GM19372 (cell line): ENCODE results near the gene SLC24A3.

Experiments
- ATAC-seq: cut with Tn5 transposase; IDR thresholded peaks from one replicate; pipeline ENCODE4 v1.9.1; 2021; ENCODE audit warnings: mild to moderate bottlenecking, low read depth, moderate library complexity; ENCODE audit not compliant: unreplicated experiment

Gene SLC24A3

DNA sequence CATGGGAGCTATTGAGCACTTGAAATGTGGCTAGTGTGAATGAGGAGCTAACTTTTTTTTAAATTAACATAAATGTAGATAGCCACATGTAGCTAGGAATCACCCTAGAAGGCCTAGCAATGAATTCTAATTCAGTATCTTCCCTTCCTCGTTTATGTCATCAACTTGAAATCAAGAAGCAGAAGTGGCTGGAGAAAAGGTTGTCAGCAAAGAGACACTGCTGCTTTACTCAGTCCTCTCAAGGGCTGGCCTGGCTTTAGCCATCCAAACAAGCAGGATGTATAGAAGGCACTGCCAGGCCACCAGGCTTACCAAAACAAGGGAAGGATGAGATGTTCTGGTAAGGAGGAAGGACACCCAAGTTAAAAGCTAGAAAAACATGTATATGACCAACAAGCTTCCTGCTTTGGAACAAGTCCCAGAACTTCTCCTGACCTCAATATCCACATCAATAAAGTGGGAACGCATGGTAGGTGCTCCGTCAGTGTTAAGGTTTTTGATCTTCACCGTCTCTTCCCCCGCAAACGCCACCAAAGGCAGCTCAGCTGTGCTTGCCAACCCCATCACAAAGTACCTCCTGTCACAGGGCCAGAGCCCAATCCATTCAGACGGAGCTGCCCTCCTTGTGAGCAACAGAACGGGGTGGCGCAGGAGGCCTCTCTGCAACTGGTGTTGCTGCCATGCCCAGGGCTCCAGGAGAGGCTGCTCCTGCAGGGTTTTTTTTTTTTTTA, 309.8 kb downstream of the SLC24A3 start:
- ATAC-seq = no peak

DNA sequence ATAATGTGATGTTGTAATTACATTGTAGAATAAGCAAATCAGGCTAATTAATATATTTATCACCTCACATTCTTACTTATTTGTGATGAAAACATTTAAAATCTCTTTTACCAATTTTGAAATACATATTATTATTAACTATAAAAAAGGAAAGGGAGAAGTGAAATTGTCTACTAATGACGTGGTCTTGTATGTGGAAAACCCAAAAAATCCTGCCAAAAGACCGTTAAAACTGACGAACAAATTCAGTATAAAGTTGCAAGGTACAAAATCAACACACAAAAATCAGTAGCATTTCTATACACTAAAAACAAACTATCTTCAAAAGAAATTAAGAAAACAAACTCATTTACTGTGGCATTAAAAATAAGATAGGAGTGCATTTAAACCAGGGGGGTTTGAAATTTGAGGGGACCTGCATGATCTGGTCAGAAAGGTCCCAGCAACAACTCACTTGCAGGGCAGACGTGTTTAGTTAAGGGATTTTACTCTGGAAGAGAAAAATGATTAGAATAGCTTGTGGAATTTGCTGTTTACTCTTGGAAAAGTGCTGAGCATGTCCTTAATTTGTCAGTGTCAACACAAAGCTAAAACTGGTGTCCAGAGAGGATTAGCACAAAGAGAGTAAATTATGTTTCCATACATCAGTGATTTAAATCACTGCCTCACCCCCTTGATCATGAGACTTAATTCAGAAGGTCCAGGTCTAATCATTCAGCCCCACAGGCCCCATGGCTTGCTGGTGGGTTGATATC, 310.6 kb downstream of the SLC24A3 start:
- no peak for ATAC-seq

- no peak for ATAC-seq
Measured at GRCh38 chr20:19524691-19525090, 312.2 kb downstream of the SLC24A3 start.

DNA sequence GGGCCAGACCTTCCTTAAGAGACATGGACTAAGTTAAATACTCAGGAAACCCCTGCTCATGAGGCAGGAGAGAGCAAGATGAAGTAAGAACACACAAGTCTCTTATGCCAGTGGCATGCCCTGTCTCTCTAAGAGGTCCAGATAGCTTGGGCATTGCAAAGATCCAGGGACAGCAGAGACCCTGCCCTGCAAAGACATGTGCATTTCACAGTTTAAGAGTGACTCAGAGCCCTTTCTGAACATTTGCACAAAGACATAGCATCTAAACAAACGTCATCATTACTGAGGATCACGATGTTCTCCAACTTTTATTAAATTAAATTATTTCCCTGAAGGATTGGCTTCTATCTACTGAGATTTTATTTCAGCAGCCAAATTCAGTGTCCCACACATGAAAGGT, 315.1 kb downstream of the SLC24A3 start:
- no peak for ATAC-seq

- ATAC-seq = no peak
Measured at GRCh38 chr20:19528286-19529030, 316.0 kb downstream of the SLC24A3 start.

DNA sequence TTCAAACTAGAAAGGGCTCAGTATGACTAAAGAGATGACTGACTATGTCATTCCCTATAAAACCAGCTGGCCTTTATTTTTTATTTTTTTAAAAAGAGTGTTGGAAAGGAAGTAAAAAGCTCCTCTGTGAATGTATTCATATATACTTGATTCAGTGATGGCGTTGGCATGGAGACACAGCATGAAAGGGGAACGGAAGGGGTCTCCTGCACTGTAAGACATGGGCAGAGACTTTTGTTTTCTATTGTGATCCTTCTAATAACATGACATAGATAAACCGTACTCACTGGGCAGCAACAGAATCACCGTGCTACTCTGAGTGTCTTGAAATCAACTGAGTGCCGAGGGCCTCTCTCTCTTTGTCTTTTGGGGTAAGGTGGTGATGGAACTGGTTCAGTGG, 317.6 kb downstream of the SLC24A3 start:
- ATAC-seq = no peak

GRCh38 chr20:19531446-19531845, 319.0 kb downstream of the SLC24A3 start:
- ATAC-seq = no peak

GRCh38 chr20:19538556-19538955, 326.1 kb downstream of the SLC24A3 start:
- ATAC-seq = no peak

DNA sequence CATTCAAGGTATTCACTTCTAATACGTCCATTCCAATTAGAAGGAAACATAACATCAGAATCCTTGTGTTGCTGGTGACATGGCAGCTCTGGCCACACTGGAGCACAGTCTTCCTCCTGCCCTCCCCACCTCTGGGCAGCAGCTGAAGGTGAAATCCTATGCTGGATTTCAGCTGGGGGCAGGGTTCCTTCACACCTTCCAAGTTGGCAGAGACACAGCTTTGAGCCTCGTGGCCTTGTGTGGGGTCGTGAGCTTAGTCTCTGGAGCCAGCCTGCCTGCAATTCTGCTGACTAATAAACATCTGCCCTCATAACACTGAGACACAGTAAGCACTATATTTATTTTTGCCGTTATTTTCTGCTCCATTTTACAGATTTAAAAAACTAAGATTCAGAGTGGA, 326.7 kb downstream of the SLC24A3 start:
- no peak for ATAC-seq

- ATAC-seq = no peak
Measured at GRCh38 chr20:19540392-19540791, 327.9 kb downstream of the SLC24A3 start.

GRCh38 chr20:19543101-19543500, 330.7 kb downstream of the SLC24A3 start:
- no peak for ATAC-seq

DNA sequence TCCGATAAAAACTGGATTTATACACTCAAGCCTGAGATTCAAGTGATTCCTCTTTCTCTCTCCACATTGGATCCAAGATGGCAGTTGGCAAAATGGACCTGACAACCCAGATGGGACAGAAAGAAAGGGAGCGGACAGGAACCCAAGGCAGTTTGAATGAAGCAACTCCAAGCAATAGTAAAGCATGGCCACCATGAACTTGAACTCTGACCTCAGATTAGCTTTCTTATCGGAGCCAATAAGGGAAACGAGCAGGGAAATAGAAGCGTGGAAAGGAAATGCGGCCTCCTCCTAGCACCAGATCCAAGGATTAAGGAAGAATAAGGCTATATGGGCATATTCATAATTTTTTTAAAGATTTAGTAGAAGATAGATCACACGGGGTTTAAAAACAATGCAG, 332.2 kb downstream of the SLC24A3 start:
- no peak for ATAC-seq

- ATAC-seq = no peak
Measured at GRCh38 chr20:19546648-19547047, 334.2 kb downstream of the SLC24A3 start.

- no peak for ATAC-seq
Measured at GRCh38 chr20:19547547-19547946, 335.1 kb downstream of the SLC24A3 start.

DNA sequence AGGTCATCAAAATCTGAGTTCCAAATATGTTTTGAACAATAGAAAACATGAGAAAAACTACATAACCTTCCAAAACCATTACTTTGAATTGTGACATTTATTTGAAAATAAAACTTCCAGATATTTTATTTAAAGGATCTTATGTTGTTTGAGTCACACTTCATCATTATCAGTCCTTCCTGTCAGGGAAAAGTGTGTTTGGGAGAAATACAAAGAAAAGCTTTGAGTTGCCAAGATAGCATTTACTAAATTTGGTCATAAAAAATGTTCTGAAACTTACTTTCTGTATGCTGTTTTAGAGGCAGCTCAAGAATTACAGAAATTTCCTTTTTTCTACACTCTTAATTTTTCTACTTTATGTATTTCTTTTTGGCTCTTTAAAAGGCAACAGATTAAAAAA, 337.5 kb downstream of the SLC24A3 start:
- ATAC-seq = no peak

- ATAC-seq = no peak
Measured at GRCh38 chr20:19552221-19553180, 340.1 kb downstream of the SLC24A3 start.

DNA sequence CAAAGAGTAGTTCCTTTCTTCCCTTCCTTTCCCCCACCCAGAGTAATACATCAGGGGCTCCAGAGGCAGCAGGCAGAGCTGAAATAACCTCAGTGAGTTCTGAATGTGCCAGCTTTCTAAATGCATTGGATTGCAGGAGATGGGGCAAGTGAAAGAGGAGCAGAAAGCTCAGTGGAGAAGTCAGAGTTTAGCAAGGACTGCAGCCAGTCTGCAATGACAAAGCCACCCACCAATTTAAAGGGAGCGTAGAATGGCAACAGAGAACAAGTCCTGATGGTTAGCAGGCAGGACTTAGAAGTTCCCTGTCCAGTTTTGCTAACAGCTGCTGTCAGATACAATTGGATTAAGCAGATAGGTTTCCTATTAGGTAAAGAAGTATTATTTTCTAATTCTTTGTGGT, 342.2 kb downstream of the SLC24A3 start:
- ATAC-seq = no peak

DNA sequence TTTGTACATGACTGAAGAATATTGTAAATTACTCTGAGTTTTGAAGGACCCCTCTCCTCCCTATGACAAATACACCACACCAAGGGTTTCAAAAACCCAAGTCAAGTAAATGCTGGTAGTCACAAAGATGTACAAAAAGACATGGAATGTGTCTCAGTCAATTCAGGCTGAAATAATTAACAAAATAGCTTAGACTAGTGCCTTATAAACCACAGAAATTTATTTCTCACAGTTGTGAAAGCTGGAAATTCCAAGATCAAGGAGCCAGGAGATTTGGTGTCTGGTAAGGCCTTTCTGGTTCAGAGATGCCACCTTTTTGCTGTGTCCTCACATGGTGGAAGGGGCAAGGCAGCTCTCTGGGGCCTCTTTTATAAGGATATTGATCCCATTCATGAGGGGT, 343.3 kb downstream of the SLC24A3 start:
- ATAC-seq = no peak

- ATAC-seq = no peak
Measured at GRCh38 chr20:19557291-19557690, 344.8 kb downstream of the SLC24A3 start.

DNA sequence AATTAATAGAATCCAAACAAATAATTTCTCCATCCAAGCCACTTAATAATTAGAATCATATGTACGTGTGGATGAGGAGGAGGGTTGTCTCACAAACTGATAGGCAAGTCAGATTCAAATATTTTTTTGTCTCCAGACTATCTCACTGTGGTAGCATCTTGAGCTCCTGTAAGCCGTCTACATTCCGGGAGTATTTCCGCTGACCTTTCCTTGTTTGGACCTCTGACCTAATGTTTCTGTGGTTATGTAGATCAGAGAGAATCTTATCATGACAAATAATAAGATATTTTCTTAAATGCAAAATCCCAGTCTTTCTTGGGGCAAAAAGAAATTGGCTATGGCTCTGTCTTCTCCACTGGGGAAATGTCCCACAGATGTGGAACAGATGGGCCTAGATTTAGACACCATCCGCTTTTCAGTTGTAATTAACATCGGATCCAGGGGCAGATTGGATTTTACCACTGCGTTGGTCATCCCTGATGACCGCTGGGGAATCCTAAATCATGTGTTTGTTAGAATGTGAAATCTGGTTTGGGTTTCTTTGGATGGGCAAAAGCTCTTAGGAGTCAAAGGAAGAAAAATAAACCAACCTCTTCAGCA, 348.5 kb downstream of the SLC24A3 start:
- no peak for ATAC-seq
